Spleen (tissue), 11 donors: ENCODE measurements around the gene APEH. TPM values are rescaled to one million over a fixed set of nuclear protein-coding genes. Genes with fewer than 3 reads are reported as not detected.

ENCODE experiments used
- DNase-seq: peaks from one replicate; pipeline ENCODE4 v3.0.0-alpha.2; 2020
- H3K27ac ChIP-seq, 8 donors: fragments of 200-600 bp; sonication (generic) in 7 of 8; 1 replicate in 4 of 8; 2 replicates in 4 of 8; pipeline versions ENCODE4 v1.5.0 to v1.8.0; 2016 to 2021; ENCODE audit warnings: inconsistent platforms in 4 of 8, mild to moderate bottlenecking in 4 of 8, moderate library complexity in 1 of 8
- H3K27me3 ChIP-seq, 7 donors: fragments of 200-600 bp; sonication (generic) in 6 of 7; replicated peaks in 1 of 7; 1 replicate in 4 of 7; 2 replicates in 3 of 7; pipeline versions ENCODE4 v1.5.0 to v1.8.0; 2016 to 2021; ENCODE audit warnings: inconsistent platforms in 3 of 7, mild to moderate bottlenecking in 1 of 7
- H3K36me3 ChIP-seq, 6 donors: fragments of 200-600 bp; sonication (generic) in 5 of 6; 1 replicate in 4 of 6; 2 replicates in 2 of 6; pipeline versions ENCODE4 v1.5.0 to v1.8.0; 2016 to 2021; ENCODE audit warnings: inconsistent platforms in 2 of 6
- H3K4me1 ChIP-seq, 6 donors: fragments of 200-600 bp; sonication (generic) in 5 of 6; 1 replicate in 3 of 6; 2 replicates in 3 of 6; pipeline versions ENCODE4 v1.5.0 to v1.8.0; 2016 to 2021; ENCODE audit warnings: inconsistent platforms in 3 of 6
- H3K4me3 ChIP-seq, 8 donors: fragments of 200-600 bp; sonication (generic) in 7 of 8; 1 replicate in 4 of 8; 2 replicates in 4 of 8; pipeline versions ENCODE4 v1.5.0 to v1.8.0; 2016 to 2021; ENCODE audit warnings: inconsistent platforms in 4 of 8, mild to moderate bottlenecking in 4 of 8, moderate library complexity in 2 of 8
- H3K9me3 ChIP-seq, 8 donors: fragments of 200-600 bp; sonication (generic) in 7 of 8; 1 replicate in 4 of 8; 2 replicates in 4 of 8; pipeline versions ENCODE4 v1.5.0 to v1.8.0; 2016 to 2021; ENCODE audit warnings: inconsistent platforms in 4 of 8
- CTCF ChIP-seq, 11 experiments: fragments of 200-600 bp in 7 of 11; fragments of 450-650 bp in 4 of 11; sonication (generic) in 4 of 11; IDR thresholded peaks in 8 of 11; conservative IDR thresholded peaks in 3 of 11; 1 replicate in 7 of 11; 2 replicates in 4 of 11; pipeline versions ENCODE4 v1.4.0 to v1.8.0; 2016 to 2021; ENCODE audit warnings: antibody characterized with exemption in 11 of 11, inconsistent platforms in 4 of 11, mild to moderate bottlenecking in 1 of 11
- POLR2A ChIP-seq, 3 donors: fragments of 450-650 bp; IDR thresholded peaks; one replicate each; pipeline ENCODE4 v1.5.1; 2017; ENCODE audit warnings: antibody characterized with exemption in 3 of 3, mild to moderate bottlenecking in 1 of 3
- POLR2AphosphoS5 ChIP-seq, 3 donors: sonication (generic); formaldehyde crosslinking; IDR thresholded peaks; one replicate each; pipeline ENCODE4 v1.5.1; 2017; ENCODE audit warnings: antibody characterized with exemption in 3 of 3
- WGBS, 5 donors: extraction: QIAGEN DNeasy Blood & Tissue Kit in 3 of 5; methylation state at CpG; one replicate each; pipeline versions ENCODE4 v1.1.5 to v1.1.7; 2013 to 2018; 5-methylcytosine and 5-hydroxymethylcytosine counted together
- intact Hi-C: fragments of 100-400 bp; cut with DNase I; formaldehyde crosslinking; loops from one replicate; pipeline ENCODE4 v1.15.0; 2023; ENCODE audit warnings: low total_unique reads
- polyA plus RNA-seq, 3 donors: library from polyadenylated mRNA; stranded (reverse); fragments of 200-250 nt; gene quantifications; one replicate each; pipeline ENCODE4 v1.2.1, GENCODE V29; 2013
- small RNA-seq, 4 donors: library from RNA; depleted of rRNA; stranded (forward); fragments of <200 nt; gene quantifications; one replicate each; pipeline ENCODE3, GENCODE V24; 2016
- total RNA-seq, 7 donors: library from RNA; depleted of rRNA in 3 of 7; stranded (reverse); fragments of >200 nt in 3 of 7; fragmentation: NEBNext Ultra II Directional in 4 of 7; extraction: Animal tissue kit (Norgen Biotek cat#: 25700) in 4 of 7; gene quantifications; one replicate each; pipeline versions ENCODE4 v1.1.0 to v1.2.1, GENCODE V29; 2016 to 2021
- donor health status: healthy with polysubstance abuse.
- donor health status: DM: no; HTN: no; CAD: no; lungs with moderate emphysema.
- donor health status: DM: no; HTN: no; CAD: no.
- donor health status: Bipolar disorder and iron deficiency.
- donor health status: healthy.
- donor health status: DM: no; HTN: no; CAD: no.
- donor health status: DM: yes; HTN: yes; CAD: no.

The APEH gene
- total and polyA plus RNA-seq, 10 donors, result 29.6 to 89.5 (median 66.2) TPM

- 32 to 71% (median 55%) methylated on average over 1 of the region's 1 CpG for WGBS, 5 donors
- H3K36me3 ChIP-seq, result peaks cover 0 to 100% (median 68%) of the 10 kb centered on the region in 6 donors
- H3K4me1 ChIP-seq, result peaks cover 0 to 12% (median 6%) of the 10 kb centered on the region in 6 donors
- TF ChIP-seq POLR2AphosphoS5 (IDR thresholded peaks at IDR 0.05), result no peak
- TF ChIP-seq POLR2A (IDR thresholded peaks at IDR 0.05), result no peak
- no peak for TF ChIP-seq CTCF (IDR thresholded peaks at IDR 0.05 in 8 of 11, conservative IDR thresholded peaks at IDR 0.05 in 3 of 11)
- H3K27ac ChIP-seq, result no peak overlapping the region
- H3K27me3 ChIP-seq, result no peaks in the 10 kb centered on the region
- no peak for DNase-seq
- intact Hi-C loops, result no loop called here
- H3K9me3 ChIP-seq, result no peaks in the 10 kb centered on the region
- no peak overlapping the region for H3K4me3 ChIP-seq
These were observed 59.4 kb downstream of the APEH start for GRCh38 chr3:49733551-49733950.

Small RNA genes within 50 kb of the gene (small RNA-seq; reads per million reads assigned to genes)
- 0 reads per million in 4 donors for gene AMIGO3

Other genes starting within 250 kb of the APEH start
- gene NICN1, start 245.0 kb upstream of the APEH start, total RNA-seq, result 10 to 100 TPM; 10.9 to 27.7 (median 17.9) TPM
- gene NICN1, start 245.0 kb upstream of the APEH start, polyA plus RNA-seq, result 10 to 100 TPM in 1 of 3 donors, 1 to 10 TPM in 2; 6.2 to 10.6 (median 9.6) TPM
- 10 to 100 TPM; 24.9 to 42.7 (median 31.0) TPM for gene DAG1, start 204.1 kb upstream of the APEH start, total RNA-seq
- 1 to 10 TPM; 3.0 to 8.9 (median 6.3) TPM for gene DAG1, start 204.1 kb upstream of the APEH start, polyA plus RNA-seq
- 1 to 10 TPM in 1 of 7 donors, under 1 TPM in 6; 0.26 to 1.1 (median 0.51) TPM for gene BSN, start 119.9 kb upstream of the APEH start, total RNA-seq
- gene BSN, start 119.9 kb upstream of the APEH start, polyA plus RNA-seq, result under 1 TPM; 0.02 to 0.06 (median 0.03) TPM
- gene MST1, start 15.1 kb downstream of the APEH start, total RNA-seq, result 10 to 100 TPM; 17.0 to 26.9 (median 21.1) TPM
- gene MST1, start 15.1 kb downstream of the APEH start, polyA plus RNA-seq, result 10 to 100 TPM; 28.0 to 65.8 (median 43.4) TPM
- gene RNF123, start 15.2 kb downstream of the APEH start, total RNA-seq, result 10 to 100 TPM; 34.9 to 57.5 (median 48.1) TPM
- gene RNF123, start 15.2 kb downstream of the APEH start, polyA plus RNA-seq, result 10 to 100 TPM; 11.6 to 22.5 (median 18.0) TPM
- 1 to 10 TPM in 2 of 7 donors, under 1 TPM in 1, not detected in 4; 0.23 to 1.6 (median 1.4) TPM for gene AMIGO3, start 45.3 kb downstream of the APEH start, total RNA-seq
- 1 to 10 TPM in 1 of 3 donors, under 1 TPM in 2; 0.52 to 1.1 (median 0.79) TPM for gene AMIGO3, start 45.3 kb downstream of the APEH start, polyA plus RNA-seq
- 10 to 100 TPM; 24.0 to 34.3 (median 30.0) TPM for gene GMPPB, start 49.6 kb downstream of the APEH start, total RNA-seq
- gene GMPPB, start 49.6 kb downstream of the APEH start, polyA plus RNA-seq, result 10 to 100 TPM; 10.8 to 21.2 (median 11.1) TPM
- 10 to 100 TPM; 40.7 to 56.0 (median 51.4) TPM for gene IP6K1, start 112.2 kb downstream of the APEH start, total RNA-seq
- gene IP6K1, start 112.2 kb downstream of the APEH start, polyA plus RNA-seq, result 10 to 100 TPM in 1 of 3 donors, 1 to 10 TPM in 2; 8.6 to 21.4 (median 9.8) TPM
- gene CDHR4, start 125.5 kb downstream of the APEH start, total RNA-seq, result not detected
- under 1 TPM in 2 of 3 donors, not detected in 1; 0.06 to 0.29 TPM for gene CDHR4, start 125.5 kb downstream of the APEH start, polyA plus RNA-seq
- 10 to 100 TPM in 3 of 7 donors, 1 to 10 TPM in 4; 2.8 to 14.9 (median 7.5) TPM for gene INKA1, start 128.9 kb downstream of the APEH start, total RNA-seq
- 10 to 100 TPM; 17.3 to 30.6 (median 21.5) TPM for gene INKA1, start 128.9 kb downstream of the APEH start, polyA plus RNA-seq
- gene UBA7, start 139.6 kb downstream of the APEH start, total RNA-seq, result 100 to 1,000 TPM; 176 to 228 (median 218) TPM
- 100 to 1,000 TPM in 2 of 3 donors, 10 to 100 TPM in 1; 91.1 to 231 (median 230) TPM for gene UBA7, start 139.6 kb downstream of the APEH start, polyA plus RNA-seq
- 1 to 10 TPM; 2.5 to 4.3 (median 3.9) TPM for gene TRAIP, start 182.2 kb downstream of the APEH start, total RNA-seq
- 1 to 10 TPM; 2.1 to 3.5 (median 2.8) TPM for gene TRAIP, start 182.2 kb downstream of the APEH start, polyA plus RNA-seq
- not detected for gene CAMKV, start 195.6 kb downstream of the APEH start, total RNA-seq
- not detected for gene CAMKV, start 195.6 kb downstream of the APEH start, polyA plus RNA-seq
- gene MST1R, start 229.5 kb downstream of the APEH start, total RNA-seq, result 1 to 10 TPM; 1.1 to 7.7 (median 2.9) TPM
- gene MST1R, start 229.5 kb downstream of the APEH start, polyA plus RNA-seq, result 1 to 10 TPM; 2.8 to 3.4 (median 3.2) TPM